Lower leg skin (tissue), 4 donors: Measurements from ENCODE around the gene BTG1. TPM values are rescaled to one million over a fixed set of nuclear protein-coding genes. Genes with fewer than 3 reads are reported as not detected.

Experiments used
- DNase-seq, 2 donors: peaks; one replicate each; pipeline ENCODE4 v3.0.0-alpha.2; 2019; ENCODE audit warnings: low spot score in 2 of 2
- H3K4me3 ChIP-seq: fragments of 200-600 bp; sonication (generic); 2 replicates; pipeline ENCODE4 v1.5.1; 2017; ENCODE audit warnings: mild to moderate bottlenecking, low read depth; ENCODE audit not compliant: poor library complexity, severe bottlenecking
- CTCF ChIP-seq, 3 donors: fragments of 450-650 bp; IDR thresholded peaks; one replicate each; pipeline ENCODE4 v1.5.1; 2016; ENCODE audit warnings: antibody characterized with exemption in 3 of 3, mild to moderate bottlenecking in 3 of 3, moderate library complexity in 2 of 3
- POLR2A ChIP-seq, 2 donors: fragments of 450-650 bp; IDR thresholded peaks; one replicate each; pipeline ENCODE4 v1.6.1; 2016 to 2017; ENCODE audit warnings: antibody characterized with exemption in 2 of 2, mild to moderate bottlenecking in 1 of 2, moderate library complexity in 1 of 2
- WGBS, 2 donors: methylation state at CpG; one replicate each; pipeline ENCODE4 v1.1.5; 2018; 5-methylcytosine and 5-hydroxymethylcytosine counted together
- intact Hi-C: fragments of 100-400 bp; cut with DNase I; formaldehyde crosslinking; loops from one replicate; pipeline ENCODE4 v1.15.0; 2023; ENCODE audit warnings: low total_unique reads
- total RNA-seq, 4 donors: library from RNA; depleted of rRNA; stranded (reverse); fragments of >200 nt; gene quantifications; one replicate each; pipeline ENCODE4 v1.1.0, GENCODE V29; 2016

BTG1 gene
- total RNA-seq, 4 donors from 2014 or later: 113 to 250 (median 182) TPM

GRCh38 chr12:92124689-92125029, 21.0 kb downstream of the BTG1 start:
- no peak for DNase-seq
- WGBS, 2 donors: 75 to 80% methylated on average over 6 of the region's 6 CpGs
- TF ChIP-seq POLR2A (IDR thresholded peaks at IDR 0.05) (no peak), CTCF (IDR thresholded peaks at IDR 0.05) (no peak)
- intact Hi-C loops: no loop called here
- H3K4me3 ChIP-seq: no peak overlapping the region

GRCh38 chr12:92123780-92124688, 21.6 kb downstream of the BTG1 start:
- H3K4me3 ChIP-seq: no peak overlapping the region
- no peak for TF ChIP-seq POLR2A (IDR thresholded peaks at IDR 0.05)
- no peak for TF ChIP-seq CTCF (IDR thresholded peaks at IDR 0.05)
- intact Hi-C loops: no loop called here
- WGBS, 2 donors: 80 to 82% methylated on average over 2 of the region's 2 CpGs
- no peak for DNase-seq

GRCh38 chr12:92122941-92123779, 22.5 kb downstream of the BTG1 start:
- 70 to 98% methylated on average over 4 of the region's 4 CpGs for WGBS, 2 donors
- H3K4me3 ChIP-seq: no peak overlapping the region
- intact Hi-C loops: no loop called here
- DNase-seq: no peak
- TF ChIP-seq POLR2A (IDR thresholded peaks at IDR 0.05): no peak
- TF ChIP-seq CTCF (IDR thresholded peaks at IDR 0.05): no peak

GRCh38 chr12:92121826-92122225, 23.8 kb downstream of the BTG1 start:
- no peak for DNase-seq
- intact Hi-C loops: no loop called here

More at GRCh38 chr12:92121826-92122225, 23.8 kb downstream of the BTG1 start:
- TF ChIP-seq CTCF (IDR thresholded peaks at IDR 0.05) (no peak), POLR2A (IDR thresholded peaks at IDR 0.05) (no peak)
- no peak overlapping the region for H3K4me3 ChIP-seq
